Vagina (tissue), 2 donors: ENCODE measurements around the gene RBM44.

Experiments
- POLR2A ChIP-seq, 2 donors: fragments of 450-650 bp; IDR thresholded peaks; one replicate each; pipeline ENCODE4 v1.6.1; 2017; ENCODE audit warnings: antibody characterized with exemption in 2 of 2, mild to moderate bottlenecking in 2 of 2, moderate library complexity in 2 of 2
- TF ChIP-seq, protein P1 (sequence below), 3 experiments: fragments of 450-650 bp in 2 of 3; fragments of 200-600 bp in 1 of 3; sonication (generic) in 1 of 3; IDR thresholded peaks; one replicate each; pipeline ENCODE4 v1.5.1; 2017 to 2019; ENCODE audit warnings: antibody characterized with exemption in 3 of 3, mild to moderate bottlenecking in 2 of 3, moderate library complexity in 2 of 3

DNA sequence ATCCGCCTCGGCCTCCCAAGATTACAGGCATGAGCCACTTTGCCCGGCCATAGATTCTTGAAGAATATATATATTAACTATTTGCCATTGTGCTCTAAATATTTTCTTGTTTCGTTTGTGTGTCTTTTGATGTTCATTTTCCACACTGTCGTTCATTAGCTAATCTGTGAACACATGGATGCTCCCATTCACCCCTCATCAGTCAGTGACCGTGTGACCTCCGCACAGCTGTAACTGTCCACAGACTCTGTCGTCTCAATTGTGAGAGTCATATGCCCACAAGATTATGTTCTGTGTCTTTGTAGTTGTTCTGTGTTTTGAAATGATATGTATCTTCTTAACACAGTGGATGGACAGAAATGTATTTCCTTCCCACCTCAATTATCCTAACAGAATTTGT, 90.4 kb downstream of the RBM44 start:
- TF ChIP-seq, protein P1, sequence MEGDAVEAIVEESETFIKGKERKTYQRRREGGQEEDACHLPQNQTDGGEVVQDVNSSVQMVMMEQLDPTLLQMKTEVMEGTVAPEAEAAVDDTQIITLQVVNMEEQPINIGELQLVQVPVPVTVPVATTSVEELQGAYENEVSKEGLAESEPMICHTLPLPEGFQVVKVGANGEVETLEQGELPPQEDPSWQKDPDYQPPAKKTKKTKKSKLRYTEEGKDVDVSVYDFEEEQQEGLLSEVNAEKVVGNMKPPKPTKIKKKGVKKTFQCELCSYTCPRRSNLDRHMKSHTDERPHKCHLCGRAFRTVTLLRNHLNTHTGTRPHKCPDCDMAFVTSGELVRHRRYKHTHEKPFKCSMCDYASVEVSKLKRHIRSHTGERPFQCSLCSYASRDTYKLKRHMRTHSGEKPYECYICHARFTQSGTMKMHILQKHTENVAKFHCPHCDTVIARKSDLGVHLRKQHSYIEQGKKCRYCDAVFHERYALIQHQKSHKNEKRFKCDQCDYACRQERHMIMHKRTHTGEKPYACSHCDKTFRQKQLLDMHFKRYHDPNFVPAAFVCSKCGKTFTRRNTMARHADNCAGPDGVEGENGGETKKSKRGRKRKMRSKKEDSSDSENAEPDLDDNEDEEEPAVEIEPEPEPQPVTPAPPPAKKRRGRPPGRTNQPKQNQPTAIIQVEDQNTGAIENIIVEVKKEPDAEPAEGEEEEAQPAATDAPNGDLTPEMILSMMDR (IDR thresholded peaks at IDR 0.05), result no peak
- no peak for TF ChIP-seq POLR2A (IDR thresholded peaks at IDR 0.05)
